Middle frontal gyrus (tissue), 1 donor: Measurements from ENCODE around the gene HEXD.

Experiments
- DNase-seq: peaks from one replicate; pipeline ENCODE4 v3.0.0-alpha.2; 2015; ENCODE audit warnings: low spot score; ENCODE audit errors: extremely low spot score

The HEXD gene

DNA sequence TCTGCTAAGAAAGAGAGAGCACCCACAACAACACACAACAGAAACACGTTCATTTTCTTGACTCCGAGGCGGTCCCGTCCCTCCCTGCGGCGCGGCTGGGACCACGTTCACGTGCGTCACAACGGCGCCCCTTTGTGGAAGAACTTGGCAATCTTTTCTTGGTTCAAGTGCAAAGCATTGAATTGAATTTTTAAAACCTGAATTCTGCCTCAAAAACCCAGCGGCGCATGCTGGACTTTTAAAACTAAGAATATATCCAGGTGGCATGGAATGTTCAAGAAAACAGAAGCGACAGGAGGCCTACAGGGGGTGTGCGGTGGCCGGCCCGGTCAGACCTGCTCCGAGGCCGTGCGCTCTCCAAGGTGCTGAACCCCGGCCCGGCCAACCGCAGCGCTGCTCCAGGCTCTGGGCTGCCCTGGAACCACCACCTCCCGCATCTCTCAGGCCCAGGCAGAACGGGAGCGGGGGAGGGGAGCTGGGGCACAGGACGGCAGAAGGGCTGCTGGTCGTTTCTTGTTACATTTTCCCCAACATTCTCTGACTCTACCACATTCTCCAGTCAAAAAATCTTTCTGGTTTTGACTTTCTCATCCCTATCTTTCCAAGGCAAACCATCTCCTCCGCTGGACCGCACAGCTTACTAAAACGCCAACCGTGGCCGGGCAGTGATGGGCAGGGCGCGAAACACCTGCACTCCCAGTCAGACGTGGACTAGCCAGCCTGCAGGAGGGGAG lies 3.4 kb upstream of the HEXD start:
- peak; percentile 50 for DNase-seq

DNA sequence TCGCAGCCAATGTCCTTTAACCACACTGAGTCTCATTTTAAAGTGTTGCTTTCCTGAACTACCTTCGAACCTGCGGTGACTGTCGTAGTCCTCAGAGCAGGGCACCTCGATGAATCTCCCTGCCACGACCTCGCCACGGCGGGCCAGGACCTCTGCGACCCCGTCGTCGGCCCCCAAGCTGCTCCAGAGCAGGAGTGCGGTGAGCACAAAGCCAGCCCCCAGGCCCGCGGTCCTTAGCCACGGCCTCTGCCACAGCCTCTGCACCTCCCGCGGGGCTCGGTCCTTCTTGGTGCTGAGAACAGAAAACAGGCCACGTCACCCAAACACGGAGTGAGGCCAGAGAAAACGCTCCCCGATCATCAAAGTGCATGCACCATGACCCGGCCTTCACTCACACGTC lies 2.8 kb upstream of the HEXD start:
- DNase-seq = no peak

DNA sequence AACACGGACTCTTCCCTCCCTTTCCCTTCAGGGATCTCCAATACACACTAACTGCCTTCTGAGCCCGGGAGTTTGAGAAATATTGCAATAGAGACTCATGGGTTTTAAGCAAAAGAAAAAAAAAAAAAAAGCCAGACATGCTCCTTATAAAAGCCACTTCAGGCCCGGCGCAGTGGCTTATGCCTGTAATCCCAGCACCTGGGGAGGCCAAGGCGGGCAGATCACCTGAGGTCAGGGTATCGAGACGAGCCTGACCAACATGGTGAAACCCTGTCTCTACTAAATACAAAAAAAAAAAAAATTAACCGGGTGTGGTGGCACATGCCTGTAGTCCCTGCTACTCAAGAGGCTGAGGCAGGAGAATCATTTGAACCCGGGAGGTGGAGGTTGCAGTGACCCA lies 2.4 kb upstream of the HEXD start:
- DNase-seq = no peak

DNA sequence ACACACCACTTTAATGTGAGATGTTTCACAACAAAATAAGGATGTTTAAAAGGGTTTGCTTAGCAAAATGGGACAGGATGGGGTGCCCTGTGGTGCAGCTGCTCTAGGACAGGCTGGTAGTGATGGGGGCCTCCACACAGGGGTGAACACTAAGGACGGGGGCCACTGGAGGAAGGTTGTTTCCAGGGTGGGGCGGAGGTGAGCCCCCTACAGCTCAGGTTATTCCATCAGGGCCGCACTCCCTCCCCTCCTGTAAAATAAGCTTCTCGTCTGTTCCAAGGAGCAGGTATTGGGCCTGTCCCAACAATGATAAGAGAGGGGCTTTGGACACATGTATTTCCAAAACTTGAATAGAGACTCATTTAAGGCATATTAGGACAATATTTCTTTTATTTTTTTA lies 1.9 kb upstream of the HEXD start:
- no peak for DNase-seq

DNA sequence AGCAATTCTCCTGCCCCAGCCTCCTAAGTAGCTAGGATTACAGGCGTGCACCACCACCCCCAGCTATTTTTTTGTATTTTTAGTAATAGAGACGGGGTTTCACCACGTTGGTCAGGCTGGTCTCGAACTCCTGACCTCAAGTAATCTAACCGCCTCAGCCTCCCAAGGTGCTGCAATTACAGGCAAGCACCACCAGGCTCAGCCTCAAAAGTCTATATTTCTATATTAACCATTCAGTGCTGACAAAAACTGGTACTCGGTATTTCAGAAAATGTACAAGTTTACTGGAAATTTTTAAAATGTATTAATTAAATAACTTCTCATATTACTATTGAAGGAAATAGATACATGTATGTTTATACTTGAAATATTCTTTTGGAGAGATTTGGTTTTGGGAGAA lies 1.4 kb upstream of the HEXD start:
- no peak for DNase-seq

DNA sequence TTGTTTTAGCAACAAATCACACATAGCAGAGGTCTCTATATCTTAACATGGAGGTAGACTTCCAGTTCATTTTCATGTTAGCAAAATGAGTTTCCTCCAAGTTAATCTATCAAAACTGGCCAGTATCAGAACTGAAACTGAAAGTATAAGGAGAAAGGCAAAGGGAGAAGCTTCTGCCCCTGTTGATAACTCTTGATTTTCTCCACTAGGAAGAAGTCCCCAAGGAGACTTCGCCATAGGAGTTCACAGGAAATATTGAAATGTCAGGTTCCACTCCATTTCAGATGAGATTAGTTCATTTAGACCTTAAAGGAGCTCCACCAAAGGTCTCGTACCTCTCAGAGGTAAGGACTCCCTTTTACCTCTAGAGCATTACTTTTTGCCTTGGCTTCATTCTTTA lies 1.4 kb downstream of the HEXD start:
- DNase-seq = no peak

DNA sequence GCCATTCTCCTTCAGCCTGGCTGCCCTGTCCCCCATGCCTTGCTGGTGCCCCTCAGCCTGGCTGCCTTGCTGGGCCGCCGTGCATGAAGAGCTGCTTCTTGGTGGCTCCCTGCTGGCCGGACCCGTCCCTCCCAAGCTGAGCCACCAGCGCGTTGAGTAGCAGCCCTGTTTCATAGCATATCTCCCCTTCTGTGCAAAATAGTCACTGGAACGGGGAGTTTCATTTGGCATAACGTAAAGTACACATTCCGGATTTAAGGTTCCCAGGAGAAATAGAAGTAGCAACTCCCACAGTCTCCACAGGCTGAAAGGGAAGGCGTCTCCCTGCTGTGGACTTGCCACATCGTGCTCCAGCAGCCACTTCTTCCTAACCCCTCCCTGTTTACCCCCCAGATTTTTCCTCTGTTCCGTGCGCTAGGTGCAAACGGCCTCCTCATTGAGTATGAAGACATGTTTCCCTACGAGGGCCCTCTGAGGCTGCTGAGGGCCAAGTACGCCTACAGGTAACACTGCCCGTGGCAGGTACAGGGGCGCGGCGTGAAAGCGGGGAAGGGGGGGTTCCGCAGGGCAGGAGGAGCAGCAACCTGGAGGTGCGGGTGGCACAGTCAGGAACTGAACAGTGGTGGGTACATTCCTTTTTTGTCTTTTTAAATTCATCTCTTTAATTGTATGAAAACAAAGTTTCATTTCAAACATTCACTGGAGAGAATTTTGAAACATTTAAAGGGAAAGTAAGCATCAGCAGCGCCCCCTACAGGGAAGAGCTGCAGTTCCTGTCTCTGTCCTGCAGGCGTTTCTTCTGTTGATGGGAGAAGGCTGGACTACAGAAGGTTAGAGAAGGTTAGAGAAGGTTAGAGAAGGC lies 6.1 kb downstream of the HEXD start:
- peak; percentile 36 for DNase-seq

DNA sequence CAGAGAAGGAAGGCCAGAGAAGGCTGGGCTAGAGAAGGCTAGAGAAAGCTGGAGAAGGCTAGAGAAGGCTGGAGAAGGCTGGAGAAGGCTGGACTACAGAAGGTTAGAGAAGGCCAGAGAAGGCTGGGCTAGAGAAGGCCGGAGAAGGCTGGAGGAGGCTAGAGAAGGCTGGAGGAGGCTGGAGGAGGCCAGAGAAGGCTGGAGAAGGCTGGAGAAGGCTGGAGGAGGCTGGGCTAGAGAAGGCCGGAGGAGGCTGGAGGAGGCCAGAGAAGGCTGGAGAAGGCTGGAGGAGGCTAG lies 6.7 kb downstream of the HEXD start:
- DNase-seq = no peak

DNA sequence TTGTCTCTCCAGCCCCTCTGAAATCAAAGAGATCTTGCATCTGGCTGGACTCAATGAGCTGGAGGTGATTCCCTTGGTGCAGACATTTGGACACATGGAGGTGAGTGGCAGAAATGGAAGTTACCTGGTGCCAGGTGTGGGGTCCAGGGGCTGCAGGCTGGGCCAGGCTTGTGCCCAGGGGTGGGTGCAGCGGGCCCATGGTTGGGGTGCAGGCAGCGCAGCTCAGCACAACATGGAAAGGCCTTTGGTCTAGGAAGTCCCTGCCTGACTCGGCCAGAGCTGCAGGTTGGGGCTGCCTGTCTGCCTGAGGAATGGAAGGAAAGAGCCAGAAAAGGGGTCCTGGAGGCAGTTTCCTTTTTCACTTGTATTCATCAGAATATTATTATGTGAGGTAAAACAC lies 10.4 kb downstream of the HEXD start:
- no peak for DNase-seq

DNA sequence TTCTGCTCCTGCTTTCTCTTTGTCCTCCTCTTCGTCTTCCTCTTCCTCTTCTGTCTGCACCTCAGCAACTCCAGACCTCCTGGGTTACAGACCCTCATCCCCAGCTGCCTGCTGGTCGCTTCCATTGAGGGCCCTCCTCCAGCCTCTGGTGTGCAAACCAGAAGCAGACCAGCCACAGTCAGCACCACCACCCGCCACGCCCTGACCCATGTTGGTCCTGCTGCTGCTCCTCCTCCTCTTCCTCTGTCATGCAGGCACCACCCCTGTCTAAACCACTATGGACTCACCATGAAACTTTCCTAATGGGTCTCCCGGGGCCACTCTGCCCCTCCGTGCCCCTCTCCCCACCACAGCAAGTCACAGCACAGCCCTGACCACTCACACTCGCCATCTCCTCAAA lies 11.7 kb downstream of the HEXD start:
- DNase-seq = no peak

DNA sequence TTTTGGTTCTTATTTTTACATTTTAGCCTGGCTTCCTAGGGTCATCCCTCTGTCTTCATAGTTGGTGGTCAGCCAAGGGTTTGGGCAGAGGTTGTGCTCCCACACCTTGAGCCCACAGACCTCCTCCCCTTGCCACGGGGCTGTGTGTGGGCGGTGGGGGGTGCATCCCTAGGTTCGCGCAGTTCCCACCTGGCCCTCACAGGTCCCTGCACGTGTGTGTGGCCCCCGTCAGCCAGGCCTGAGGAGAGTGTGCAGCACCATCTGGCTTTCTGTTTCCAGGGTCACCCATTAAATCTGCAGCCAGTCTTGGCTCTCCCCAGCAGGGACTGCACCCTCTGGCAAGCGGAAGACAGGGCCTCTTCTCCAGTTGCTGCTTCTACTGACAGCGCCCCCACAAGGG lies 13.9 kb downstream of the HEXD start:
- DNase-seq = no peak

DNA sequence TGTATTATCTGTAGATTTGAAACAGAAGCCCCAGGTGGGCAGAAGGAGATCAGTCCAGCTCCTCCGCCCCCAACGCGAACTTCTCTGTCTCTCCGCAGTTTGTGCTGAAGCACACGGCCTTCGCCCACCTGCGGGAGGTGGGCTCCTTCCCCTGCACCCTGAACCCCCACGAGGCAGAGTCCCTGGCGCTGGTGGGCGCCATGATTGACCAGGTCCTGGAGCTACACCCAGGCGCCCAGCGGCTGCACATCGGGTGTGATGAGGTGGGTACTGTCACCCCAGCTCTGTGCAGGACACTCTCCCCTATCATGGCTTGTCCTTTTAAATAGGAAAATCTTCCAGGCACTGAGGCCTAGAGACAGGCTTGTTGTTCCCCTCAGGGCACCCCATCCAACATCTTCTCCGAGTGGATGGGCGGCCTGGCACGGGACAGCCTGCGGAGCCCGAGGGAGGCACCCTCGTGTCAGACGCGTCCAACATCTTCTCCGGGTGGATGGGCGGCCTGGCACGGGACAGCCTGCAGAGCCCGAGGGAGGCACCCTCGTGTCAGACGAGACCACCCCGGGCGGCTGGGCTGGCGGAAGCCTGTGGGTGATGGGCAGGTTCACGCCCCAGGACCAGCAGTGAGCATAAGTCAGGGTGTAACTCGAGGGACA lies 15.5 kb downstream of the HEXD start:
- DNase-seq = no peak

DNA sequence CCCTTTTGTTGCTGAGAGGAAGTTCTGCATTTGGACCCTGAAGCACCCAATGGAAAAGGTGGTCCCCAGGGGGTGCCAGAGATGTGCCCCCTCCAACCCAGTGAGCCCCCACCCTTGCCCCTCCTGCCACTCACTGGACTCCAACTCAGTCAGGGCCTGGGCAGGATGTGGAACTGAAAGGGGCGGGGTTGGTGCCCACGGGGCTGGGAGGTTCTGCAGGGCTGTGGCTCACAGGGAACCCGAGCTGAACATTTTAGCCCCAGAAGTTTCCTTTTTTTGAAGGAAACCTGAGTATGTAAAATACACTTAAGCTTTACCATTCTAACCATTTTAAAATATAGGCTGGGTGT lies 16.0 kb downstream of the HEXD start:
- DNase-seq = no peak

DNA sequence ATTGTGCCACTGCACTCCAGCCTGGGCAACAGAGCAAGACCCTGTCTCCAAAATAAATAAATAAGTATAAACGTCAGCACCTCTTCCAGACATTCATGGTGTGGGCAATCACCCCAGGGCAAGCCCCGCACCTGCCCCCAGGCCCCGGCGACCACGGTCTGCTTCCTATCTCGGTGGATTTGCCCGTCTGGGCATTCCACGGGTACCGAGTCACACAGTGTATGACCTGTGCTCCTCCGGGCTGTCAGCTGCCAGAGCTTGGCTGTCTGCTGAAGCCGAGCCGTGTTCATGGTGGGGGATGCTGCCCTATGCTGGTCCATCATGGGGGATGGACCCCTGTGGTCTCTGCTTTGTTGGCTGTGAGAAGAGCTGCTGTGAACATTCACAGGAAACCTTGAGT lies 17.0 kb downstream of the HEXD start:
- no peak for DNase-seq

DNA sequence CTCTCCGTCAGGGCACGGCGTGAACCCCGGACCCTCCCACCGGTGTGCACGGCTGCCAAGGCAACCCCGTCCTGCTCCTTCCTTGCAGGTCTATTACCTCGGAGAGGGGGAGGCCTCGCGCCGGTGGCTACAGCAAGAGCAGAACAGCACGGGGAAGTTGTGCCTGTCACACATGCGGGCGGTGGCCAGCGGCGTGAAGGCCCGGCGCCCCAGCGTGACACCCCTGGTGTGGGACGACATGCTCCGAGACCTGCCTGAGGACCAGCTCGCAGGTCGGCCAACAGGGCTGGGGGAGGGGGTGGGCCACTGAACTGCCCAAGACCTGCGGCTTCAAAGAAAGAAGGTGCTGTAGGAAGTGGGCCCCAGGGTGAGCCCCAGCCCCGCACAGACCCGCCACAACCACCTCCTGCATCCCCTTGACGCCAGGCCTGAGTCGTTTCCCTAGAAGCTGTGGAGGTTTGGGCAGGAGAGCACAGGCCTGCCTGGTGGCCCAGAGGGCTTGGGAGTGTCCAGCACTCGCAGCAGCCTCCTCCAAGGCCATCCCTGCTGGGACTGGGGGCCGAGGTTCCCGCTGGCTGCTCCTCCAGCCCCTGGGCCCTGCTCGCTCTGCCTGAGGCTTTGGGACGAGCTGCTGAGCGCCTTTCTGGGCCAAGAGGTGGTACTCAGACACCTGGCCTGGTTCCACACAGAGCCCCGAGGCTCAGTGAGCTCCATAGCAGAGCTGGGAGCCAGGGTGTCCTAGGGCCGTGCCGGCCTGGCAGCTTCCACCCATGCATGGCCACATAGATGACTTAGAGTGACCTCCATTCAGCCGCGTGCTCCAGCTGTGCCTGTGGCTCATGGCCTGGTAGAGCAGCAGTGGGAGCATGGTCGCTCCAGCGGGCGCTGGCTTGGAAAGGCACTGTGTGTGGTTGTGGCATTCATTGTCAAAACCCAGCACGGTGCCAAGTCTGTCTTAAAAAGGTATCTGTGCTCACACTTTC lies 17.7 kb downstream of the HEXD start:
- DNase-seq = no peak

DNA sequence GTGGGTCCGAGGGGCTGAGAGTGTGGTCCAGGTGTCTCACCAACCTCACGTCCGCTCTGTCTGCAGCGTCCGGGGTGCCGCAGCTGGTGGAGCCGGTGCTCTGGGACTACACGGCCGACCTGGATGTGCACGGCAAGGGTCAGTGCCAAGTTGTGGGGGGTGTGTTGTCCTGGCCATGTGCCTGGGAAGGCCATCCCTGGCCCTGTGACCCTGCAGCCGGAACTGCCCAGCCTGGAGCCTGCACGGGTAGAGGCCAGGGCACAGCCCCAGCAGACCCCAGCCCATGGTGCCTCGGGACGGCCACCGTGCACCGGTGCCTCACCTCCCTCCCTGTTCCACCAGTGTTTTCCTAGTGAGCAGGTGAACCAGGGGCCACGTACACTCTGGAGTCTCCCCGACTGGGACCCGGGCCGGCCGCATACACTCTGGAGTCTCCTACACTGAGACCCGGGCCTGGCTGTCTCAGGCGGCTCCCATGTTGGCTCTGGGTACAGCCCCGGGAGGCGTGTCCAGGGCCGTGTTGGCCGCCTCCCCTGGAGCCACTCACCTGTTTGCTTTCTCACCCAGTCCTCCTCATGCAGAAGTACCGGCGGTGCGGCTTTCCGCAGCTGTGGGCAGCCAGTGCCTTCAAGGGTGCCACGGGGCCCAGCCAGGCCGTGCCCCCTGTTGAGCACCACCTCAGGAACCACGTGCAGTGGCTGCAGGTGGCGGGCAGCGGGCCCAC lies 18.6 kb downstream of the HEXD start:
- DNase-seq = no peak

DNA sequence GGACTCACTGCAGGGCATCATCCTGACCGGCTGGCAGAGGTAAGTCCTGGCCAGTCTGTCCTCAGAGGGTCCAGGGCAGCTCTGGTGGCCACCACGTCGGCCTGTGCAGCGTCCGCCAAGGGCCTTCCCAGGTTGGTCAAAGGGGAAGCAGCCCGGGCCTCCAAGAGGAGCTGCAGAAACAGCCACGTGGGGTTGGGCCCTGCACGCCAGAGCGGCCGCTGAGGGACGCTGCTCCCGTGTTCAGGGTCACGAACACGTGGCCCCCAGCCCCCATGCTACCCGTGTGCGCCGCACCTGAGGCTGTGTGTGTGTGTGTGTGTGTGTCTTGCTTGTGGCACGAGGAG lies 19.1 kb downstream of the HEXD start:
- no peak for DNase-seq

DNA sequence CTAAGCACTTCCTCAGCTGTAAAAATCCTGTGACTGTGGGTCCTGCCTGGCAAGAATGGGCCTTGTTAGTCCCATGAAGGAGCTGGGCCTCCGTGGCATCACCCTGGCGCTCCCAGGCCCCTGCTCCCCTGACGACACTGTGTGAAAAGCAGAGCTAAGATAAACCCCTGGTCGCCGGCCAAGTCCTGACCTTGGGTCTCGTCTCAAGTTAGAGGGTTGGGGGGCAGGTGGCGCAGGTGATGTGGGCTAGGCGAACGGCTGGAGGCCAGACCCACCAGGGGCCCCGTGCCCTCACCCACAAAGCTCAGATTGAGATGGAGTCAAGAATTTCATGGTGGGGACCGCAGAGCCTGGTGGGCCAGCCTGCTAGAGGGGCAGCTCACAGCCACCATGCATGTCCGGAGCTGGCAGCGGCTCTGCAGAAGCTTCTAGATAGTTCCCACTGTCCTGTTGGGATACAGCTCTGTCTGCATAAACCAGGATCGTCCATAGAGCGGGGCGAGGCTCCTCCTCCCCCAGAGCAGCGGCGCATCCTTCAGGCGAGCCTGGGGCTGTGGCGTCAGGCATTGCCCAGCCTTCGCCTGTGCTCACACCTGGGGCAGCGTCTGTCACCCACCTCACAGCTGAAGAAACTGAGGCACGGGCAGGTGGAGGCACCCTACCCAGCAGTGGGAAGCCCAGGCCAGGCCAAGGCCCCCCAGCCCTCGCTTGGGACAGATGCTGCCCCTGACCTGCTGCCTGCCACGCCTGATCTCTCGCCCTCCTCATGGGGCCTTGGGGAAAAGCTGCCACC lies 20.4 kb downstream of the HEXD start:
- DNase-seq = no peak

DNA sequence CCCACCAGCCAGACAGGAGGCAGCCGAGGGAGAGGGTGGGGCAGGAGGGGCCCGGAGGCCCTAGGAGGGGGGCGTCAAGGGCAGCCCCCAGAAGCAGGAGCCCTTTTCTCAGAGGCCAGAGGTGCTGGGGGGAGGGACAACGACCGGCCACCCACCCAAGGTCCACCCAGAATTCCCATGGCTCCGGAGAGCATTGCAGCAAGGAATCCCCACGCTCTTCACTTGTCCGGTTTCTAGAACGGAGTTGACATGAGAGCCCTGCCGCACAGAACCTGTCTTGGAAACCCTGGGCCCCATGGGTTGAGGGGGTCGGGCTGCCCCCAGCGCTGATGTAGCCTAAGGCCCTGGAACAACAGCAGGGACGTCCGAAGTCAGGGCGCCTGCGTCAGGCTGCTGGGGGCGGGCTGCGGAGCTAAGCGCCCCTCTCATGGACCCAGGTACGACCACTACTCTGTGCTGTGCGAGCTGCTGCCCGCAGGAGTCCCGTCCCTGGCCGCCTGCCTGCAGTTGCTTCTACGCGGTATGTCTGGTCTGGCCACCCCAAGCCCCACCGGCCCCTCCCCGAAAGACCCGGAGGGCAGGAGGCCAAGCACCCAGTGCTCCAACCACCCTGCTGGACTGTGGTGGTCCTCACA lies 21.2 kb downstream of the HEXD start:
- no peak for DNase-seq
